Stimulated activated CD4-positive, alpha-beta T cell treated with anti-CD3 and anti-CD28 coated beads, TNF-alpha, amount 100 ng/mL, for 4 hours (primary cell): ENCODE data around the gene ASL.
"Not testable (repeated sequence)": the region's sequence is repeated elsewhere in the genome, so short reads cannot be mapped to it uniquely, and the experiment has no call there.

ENCODE experiments used
- DNase-seq, 3 experiments: peaks; one replicate each; pipeline ENCODE4 v3.0.0-alpha.2; 2020; ENCODE audit warnings: low read depth in 3 of 3

ASL gene

DNA sequence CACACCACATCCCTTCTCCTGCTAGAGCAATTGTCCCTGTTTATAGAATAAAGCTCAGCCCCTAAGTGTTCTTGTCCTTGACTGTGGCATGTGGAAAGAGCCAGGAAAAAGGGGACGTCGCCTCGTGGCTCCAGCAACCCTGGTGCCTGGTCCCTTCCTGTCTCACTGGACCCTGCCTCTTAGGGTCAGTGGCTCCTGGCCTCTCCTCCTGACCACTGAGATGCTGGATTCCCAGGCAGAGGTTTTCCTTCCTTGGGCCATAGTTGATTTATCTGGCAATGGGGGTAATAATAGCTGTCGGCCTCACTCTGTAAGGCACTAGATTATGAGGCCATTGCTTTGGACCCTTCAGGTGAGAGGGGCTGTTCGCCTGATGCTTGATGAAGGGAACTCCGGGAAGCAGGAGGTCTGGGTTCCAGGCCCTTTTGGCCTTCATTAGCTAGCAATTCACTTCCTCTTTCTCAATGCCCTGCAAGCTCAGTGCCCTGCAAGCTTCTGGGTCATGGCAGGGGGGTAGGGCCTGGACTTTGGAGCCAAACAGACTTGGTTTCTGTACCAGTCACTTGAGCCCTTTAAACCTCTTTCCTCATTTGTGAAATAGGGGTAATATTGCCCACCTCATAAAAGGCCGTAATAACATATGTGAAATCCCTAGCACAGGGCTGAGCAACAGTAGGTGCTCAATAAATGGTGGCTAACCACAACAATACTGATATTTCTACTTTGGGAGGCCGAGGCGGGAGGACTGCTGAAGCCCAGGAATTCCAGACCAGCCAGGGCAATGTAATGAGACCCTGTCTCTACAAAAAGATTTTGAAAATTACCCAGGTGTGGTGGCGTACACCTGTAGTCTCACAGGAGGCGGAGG is 1.1 kb downstream of the ASL start:
- DNase-seq, result no peak

DNA sequence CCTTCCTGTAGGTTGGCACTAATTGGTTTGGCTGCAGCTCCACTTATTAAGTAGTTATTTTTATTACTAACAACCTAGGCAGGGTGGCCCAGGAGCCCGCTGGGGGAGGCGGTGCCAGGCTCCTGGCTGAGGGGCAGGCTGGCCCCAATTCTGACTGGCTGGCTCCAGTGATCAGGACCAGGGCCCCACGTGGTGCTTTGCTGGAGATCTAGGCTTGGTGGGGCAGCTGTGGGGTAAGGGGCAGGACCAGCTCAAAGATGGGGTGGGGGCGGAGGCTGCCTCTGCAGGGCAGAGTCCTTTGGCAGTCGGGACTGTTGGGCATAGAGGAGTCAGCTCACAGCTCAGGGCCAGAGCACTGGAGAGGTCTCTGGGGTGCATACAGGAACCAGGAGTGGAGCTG is 2.4 kb downstream of the ASL start:
- DNase-seq, result no peak

DNA sequence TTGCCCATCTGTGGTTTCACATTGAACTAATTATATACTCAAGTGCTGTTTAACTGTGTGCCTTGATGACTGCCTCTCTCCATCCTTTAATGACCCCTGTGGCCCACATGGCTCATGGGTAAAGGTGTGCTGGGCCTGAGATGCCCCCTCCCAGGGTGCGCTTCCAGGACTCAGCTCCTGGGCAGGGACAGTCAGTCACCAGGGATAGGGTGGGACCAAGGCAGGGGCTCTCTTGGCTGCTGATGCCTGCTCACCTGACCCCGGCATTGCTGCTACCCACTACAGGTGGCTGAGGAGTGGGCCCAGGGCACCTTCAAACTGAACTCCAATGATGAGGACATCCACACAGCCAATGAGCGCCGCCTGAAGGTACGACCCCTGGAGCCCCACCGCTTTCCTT is 6.5 kb downstream of the ASL start:
- no peak for DNase-seq

DNA sequence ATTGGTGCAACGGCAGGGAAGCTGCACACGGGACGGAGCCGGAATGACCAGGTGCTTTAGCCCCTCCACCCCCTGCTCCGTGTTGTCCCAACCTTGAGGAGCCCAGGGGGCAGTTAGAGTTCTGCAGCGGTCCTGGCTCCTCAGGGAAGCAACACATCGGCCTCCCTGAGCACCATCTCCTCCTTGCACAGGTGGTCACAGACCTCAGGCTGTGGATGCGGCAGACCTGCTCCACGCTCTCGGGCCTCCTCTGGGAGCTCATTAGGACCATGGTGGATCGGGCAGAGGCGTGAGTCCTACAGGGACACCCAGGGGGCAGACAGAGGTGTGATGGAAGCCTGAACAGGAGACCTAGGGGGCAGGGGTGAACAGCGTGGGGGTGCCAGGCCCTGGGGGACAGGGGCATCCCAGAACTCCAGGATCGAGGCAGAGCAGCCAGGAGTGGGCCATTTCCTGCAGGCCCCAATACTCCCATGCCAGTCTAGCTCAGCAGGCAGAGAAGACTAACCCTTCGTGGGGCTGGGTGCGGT is 7.3 kb downstream of the ASL start:
- DNase-seq, result no peak

DNA sequence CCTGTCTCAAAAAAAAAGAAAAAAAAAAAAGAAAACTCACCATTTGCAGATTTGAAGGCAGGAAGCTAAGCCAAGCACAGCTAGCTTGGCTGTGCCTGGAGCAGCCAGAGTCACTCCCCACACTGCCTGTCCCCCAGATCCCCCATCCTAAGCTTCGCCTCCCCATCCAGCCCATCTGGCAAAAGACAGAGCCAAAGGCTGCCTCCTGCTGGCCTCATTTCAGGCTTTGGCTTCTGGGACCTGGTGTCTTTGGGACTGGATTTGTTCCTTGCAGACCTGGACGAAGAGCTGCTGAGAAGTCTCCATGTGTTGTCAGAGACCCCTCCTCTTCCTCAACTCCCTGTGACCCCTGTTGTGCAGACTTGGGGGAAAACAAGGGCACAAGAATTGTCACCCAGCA is 8.1 kb downstream of the ASL start:
- DNase-seq, result no peak

DNA sequence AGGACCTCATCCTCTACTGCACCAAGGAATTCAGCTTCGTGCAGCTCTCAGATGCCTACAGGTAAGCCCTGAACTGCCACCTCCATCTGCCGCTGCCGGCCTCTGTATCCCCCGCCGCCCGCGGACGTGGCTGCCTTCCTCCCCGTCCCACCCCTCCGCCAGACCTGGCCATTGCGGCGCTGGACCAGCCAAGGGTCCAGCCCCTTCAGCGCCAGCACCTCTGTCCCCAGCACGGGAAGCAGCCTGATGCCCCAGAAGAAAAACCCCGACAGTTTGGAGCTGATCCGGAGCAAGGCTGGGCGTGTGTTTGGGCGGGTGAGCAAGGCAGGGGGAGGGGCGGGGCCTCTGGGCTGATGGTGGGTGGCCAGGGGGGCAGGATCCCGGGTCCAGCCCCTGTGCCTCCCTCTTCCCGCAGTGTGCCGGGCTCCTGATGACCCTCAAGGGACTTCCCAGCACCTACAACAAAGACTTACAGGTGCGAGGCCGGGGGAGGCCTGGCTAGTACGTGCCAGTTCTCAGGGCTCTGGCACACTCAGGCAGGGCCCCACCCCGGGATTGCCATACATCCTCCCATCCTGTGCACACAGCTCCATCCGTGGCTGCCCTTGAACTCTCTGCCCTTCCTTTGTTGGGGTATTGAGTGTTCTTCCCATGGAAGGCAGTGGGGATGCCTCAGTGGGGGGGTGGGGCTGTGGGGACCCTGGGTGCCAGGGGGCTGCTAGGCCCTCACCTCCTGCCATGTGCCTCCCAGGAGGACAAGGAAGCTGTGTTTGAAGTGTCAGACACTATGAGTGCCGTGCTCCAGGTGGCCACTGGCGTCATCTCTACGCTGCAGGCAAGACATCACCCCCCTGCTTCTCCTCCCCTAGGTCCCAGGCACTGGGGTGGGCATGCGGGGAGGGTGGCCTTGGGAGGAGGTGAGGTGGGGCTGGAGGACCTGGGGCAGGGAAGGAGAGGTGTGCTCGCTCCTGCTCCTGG is 13.5 kb downstream of the ASL start:
- DNase-seq, result no peak

DNA sequence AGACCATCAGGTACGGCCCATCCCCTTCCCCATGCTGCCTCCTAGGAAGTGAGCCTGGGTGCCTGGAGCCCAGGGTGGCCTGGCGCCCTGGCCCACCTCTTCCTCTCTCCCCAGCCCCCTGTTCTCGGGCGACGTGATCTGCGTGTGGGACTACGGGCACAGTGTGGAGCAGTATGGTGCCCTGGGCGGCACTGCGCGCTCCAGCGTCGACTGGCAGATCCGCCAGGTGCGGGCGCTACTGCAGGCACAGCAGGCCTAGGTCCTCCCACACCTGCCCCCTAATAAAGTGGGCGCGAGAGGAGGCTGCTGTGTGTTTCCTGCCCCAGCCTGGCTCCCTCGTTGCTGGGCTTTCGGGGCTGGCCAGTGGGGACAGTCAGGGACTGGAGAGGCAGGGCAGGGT is 17.0 kb downstream of the ASL start:
- no peak for DNase-seq

DNA sequence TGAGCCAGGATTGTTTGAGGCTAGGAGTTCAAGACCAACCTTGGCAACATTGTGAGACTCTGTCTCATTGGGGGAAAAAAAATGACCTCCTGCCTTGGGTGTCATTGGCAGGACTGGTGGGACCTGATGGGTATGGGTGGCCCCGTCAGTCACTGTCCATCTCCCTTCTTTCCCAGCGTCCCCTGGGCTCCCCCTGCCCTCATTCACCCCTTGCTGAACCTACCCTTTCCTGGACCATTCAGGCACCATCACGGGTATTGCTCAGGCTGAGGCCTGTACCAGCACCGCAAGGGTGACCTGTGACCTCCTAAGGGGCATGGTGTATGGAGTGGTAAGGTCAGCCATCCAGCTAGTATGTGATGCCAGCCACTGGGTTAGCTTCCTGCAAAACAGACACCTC is 19.4 kb downstream of the ASL start:
- DNase-seq, result no peak

DNA sequence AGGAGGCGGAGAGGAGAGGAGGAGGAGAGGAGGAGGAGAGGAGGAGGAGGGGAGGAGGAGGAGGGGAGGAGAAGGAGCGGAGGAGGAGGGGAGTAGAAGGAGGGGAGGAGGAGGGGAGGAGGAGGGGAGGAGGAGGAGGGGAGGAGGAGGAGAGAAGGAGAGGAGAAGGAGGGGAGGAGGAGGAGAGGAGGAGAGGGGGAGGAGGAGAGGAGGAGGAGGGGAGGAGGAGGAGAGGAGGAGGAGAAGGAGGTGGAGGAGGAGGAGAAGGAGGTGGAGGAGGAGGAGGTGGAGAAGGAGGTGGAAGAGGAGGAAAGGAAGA is 23.6 kb downstream of the ASL start:
- DNase-seq, result no peak

DNA sequence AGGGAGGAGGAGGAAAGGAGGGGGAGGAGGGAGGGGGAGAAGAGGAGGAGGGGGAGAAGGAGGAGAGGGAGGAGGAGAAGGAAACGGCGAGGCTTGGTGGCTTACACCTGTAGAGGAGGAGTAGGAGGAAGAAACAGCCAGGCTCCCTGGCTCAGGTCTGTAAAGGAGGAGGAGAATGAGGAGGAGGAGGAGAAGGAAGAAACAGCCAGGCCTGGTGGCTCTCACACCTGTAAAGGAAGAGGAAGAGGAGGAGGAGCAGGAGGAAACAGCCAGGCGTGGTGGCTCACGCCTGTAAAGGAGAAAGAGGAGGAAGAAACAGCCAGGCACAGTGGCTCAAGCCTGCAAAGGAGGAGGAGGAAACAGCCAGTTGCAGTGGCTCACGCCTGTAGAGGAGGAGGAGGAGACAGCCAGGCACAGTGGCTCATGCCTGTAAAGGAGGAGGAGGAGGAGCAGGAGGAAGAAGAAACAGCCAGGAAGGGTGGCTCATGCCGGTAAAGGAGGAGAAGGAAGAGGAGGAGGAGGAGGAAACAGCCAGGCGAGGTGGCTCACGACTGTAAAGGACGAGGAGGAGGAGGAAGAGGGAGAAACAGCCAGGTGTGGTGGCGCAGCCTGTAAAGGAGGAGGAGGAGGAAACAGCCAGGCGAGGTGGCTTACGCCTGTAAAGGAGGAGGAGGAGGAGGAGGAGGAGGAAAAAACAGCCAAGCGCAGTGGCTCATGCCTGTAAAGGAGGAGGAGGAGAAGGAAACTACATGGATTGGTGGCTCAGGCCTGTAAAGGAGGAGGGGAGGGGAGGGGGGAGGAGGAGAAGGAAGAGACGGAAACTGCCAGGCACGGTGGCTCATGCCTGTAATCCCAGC is 24.2 kb downstream of the ASL start:
- DNase-seq, result peak; percentile 5 to 10 (median 9)

DNA sequence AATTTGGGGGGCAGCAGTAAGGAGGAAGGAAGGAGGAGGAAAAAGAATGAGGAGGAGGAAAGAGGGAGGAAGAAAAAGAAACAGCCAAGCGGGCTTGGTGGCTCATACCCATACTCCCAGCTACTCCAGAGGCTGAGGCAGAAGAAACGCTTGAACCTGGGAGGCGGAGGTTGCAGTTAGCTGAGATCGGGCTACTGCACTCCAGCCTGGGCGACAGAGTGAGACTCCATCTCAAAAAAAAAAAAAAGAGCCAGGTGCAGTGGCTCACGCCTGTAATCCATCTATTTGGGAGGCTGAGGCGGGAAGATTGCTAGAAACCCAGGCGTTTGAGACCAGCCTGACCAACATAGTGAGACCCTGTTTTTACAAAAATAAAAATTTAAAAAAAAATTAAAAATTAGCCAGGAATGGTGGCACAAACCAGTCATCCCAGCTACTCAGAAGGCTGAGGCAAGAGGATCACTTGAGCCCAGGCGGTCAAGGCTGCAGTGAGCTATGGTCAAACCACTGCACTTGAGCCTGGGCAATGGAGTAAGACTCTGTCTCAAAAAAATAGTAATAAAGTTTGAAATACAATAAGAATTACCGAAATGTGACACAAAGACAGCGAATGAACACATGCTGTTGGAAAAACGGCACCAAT is 24.9 kb downstream of the ASL start:
- no peak for DNase-seq

DNA sequence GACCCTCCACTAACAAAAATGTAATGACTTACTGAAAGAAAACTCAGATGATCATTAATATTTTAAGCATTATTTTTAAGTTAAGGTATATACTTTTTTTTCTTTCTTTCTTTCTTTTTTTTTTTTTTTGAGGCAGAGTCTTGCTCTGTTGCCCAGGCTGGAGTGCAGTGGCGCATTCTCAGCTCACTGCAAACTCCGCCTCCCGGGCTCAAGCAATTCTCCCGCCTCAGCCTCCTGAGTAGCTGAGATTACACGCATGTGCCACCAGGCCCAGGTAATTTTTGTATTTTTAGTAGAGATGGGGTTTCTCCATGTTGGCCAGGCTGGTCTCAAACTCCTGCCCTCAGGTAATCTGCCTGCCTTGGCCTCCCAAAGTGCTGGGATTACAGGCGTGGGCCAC is 26.5 kb downstream of the ASL start:
- not testable (repeated sequence) for DNase-seq

DNA sequence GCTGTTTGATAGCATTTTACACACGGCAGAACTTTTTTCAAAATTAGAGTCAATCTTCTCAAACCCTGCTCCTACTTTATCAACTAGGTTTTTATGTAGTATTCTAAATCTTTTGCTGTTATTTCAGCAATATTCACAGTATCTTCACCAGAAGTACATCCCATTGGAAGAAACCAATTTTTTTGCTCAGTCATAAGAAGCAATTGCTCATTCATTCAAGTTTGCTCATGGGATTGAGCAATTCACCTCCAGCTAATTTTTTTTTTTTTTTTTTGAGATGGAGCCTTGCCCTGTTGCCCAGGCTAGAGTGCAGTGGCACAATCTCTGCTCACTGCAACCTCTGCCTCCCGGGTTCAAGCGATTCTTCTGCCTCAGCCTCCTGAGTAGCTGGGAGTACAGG is 28.4 kb downstream of the ASL start:
- DNase-seq, result not testable (repeated sequence)

DNA sequence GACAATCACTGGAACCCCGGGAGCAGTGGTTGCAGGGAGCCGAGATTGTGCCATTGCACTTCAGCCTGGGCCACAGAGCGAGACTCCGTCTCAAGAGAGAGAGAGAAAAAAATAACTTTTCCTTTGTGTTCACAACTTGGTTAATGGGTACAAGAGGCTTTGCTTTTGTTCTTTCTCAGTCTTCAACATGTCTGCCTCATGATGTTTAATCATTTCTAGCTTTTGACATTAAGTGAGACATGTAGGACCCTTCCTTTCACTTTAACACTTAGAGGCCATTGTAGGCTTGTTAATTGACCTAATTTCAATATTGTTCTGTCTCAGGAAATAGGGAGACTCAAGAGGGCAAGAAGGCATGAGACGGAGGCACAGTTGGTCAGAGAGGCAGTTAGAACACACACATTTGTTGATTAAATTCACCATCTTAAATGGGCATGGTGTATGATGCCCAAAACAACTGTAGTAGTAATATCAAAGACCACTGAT is 29.7 kb downstream of the ASL start:
- no peak for DNase-seq

DNA sequence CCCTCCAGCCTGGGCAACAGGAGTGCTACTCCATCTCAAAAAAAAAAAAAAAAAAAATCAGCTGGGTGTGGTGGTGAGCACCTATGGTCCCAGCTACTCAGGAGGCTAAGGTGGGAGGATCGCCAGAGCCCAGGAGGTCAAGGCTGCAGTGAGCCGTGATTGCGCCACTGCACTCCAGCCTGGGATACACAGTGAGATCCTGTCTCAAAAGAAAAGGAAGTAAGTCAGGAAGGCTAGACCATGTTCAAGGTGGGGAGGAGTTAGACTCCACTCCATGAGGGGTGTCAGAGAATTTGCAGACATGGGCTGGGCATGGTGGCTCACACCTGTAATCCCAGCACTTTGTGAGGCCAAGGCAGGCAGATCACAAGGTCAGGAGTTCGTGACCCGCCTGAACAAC is 32.8 kb downstream of the ASL start:
- DNase-seq, result not testable (repeated sequence)

DNA sequence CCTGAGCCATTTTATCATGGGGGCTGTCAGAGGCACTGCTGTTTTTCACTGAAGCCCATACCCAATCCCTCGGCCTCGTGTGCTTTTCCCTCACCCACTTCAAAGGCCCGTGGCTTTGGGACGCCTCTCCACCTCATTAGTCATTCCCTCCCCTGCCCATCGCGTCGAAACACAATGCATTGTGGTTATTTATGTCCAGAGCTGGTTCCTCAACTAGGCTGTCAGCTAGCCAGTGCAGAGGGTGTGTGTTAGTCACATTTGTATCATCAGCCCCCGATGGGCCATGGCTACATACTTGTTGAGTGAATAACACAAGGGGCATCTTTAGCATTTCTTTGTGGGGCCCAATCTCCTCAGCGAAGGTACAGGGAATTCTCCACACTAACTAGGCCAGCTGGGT is 35.2 kb downstream of the ASL start:
- DNase-seq, result no peak

DNA sequence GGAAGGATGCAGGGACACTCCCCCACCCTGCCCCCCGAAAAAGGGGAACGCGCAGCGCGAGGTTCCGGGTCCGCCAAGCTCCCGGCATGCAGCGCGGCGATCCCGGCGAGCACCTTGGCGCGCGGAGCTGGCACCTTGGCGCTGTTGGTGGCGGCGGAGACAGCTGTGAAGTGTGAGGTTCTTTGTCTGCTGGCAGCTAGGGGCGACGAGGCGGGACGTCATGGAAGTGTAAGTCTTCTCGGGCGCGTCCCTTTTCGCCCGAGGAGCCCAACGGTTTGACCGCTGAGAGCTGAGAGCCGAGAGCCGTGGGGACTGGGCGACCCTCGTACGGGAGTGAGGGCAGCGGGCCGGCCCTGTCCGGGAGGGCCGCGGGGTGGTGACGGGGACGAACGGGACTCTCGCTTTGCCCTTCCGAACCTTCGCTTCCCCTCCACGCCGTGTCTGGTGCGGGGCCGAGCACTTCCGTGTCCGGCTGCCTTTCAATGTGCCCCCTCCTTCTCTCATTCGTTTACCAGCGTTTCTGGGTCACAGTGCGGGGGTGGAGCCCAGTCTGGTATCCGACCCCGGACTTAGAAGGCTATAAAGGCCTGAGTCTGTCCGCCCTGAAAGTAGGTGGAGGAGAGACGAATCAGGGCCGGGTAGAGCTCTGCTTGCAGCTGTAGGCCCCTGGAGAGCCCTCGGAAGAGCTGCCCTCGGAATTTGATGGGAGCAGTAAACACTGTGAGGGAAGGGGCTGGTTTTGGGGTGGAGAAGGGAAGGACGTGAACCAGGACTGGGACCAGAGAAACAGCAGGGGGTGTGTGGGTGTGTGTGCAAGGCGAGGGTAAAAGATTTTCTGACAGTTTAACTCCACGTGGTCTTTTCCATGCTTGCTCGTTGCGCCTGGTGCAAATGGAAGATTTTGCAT is 39.4 kb downstream of the ASL start, which contains the start of gene CRCP:
TSS of gene CRCP (plus strand) at position 105 of the 907 bp plus-strand sequence. CDS start at position 221, 116 bp downstream.
- peak; percentile 59 to 71 (median 64) for DNase-seq

DNA sequence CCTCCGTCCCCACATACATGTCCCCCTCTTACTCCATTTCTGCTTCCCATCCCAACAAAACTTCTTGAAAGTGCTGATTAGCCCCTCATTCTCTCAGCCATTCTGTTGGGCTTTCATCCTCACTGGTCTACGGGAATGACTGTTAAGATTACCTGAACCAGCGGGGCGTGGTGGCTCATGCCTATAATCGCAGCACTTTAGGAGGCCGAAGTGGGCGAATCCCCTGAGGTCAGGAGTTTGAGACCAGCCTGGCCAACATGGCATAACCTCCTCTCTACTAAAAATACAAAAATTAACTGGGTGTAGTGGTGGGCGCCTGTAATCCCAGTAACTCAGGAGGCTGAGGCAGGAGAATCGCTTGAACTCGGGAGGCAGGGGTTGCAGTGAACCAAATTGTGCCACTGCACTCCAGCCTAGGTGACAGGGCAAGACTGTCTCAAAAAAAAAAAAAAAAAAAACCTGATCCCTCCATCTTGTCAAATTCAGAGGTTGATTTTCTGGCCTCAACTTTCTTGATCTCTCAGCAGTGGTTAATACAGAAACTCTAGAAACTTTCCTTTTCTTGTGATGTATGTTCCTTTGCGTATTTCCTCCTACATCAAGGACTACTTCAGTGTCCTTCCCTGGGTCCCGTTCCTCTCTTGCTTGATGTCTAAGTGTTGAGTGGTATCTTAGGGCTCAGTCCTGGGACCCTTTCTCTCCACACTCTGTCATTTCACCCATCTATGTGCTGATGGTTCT is 41.2 kb downstream of the ASL start:
- not testable (repeated sequence) for DNase-seq

DNA sequence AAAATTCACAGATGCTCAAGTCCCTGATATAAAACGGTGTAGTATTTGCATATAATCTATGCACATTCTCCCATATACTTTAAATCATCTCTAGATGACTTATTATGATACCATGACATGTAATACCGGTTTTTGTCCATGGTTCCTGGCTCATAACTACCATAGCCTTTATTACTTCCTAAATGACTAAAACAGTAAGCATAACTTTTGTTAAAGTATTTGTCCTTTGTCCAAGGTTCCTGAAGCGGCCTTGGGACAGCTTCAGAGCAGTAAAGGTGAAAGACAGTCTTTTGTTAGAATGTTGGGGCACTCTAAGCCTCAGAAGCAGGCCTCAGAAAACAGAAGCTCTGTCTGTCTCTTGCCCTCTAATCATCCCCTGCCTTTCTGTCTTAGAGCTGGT is 43.0 kb downstream of the ASL start:
- no peak for DNase-seq
